ENCODE measurements around the gene IL3.

IL3 gene

DNA sequence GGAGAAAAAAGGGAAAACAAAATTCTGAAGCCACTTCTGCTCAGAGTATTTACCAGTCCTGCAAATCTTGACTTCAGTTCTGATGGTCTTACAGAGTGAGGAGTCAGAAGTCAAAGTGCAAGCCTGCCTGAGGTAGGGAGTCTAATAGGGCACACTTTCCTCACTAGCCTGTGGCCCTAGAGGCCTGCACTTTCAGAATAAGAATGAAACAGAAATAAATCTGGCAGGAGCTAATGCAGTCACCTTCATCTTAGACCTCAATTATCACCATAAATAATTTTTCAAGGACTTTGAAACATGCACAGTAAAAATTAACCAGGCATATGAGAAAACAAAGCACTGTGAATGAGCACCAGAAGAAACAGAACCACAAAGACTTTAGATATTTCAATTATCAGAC is 28.3 kb upstream of the IL3 start:
- no peak for TF ChIP-seq EZH2phosphoT487 (IDR thresholded peaks at IDR 0.05; ENCODE audit: borderline replicate concordance)
- TF ChIP-seq, protein P1, sequence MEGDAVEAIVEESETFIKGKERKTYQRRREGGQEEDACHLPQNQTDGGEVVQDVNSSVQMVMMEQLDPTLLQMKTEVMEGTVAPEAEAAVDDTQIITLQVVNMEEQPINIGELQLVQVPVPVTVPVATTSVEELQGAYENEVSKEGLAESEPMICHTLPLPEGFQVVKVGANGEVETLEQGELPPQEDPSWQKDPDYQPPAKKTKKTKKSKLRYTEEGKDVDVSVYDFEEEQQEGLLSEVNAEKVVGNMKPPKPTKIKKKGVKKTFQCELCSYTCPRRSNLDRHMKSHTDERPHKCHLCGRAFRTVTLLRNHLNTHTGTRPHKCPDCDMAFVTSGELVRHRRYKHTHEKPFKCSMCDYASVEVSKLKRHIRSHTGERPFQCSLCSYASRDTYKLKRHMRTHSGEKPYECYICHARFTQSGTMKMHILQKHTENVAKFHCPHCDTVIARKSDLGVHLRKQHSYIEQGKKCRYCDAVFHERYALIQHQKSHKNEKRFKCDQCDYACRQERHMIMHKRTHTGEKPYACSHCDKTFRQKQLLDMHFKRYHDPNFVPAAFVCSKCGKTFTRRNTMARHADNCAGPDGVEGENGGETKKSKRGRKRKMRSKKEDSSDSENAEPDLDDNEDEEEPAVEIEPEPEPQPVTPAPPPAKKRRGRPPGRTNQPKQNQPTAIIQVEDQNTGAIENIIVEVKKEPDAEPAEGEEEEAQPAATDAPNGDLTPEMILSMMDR (conservative IDR thresholded peaks at IDR 0.05; ENCODE audit: low read length) = no peak
- Histone ChIP-seq H3K4me2 (ENCODE audit: low read depth, low read length, poor library complexity, severe bottlenecking) (no peak overlapping the region), H3K27me3 (ENCODE audit: insufficient read depth, low read length, poor library complexity, severe bottlenecking) (no peaks in the 10 kb centered on the region), H4K20me1 (ENCODE audit: insufficient read depth, low read length, poor library complexity, severe bottlenecking) (no peaks in the 10 kb centered on the region), H3K79me2 (ENCODE audit: insufficient read depth, low read length) (no peaks in the 10 kb centered on the region), H2AFZ (ENCODE audit: low read length) (no peak overlapping the region), H3K36me3 (ENCODE audit: insufficient read depth, low read length) (no peaks in the 10 kb centered on the region), H3K4me1 (ENCODE audit: insufficient read depth, low read length, poor library complexity, severe bottlenecking) (no peaks in the 10 kb centered on the region), H3K9me2 (replicated peaks; ENCODE audit: low read depth, low read length) (no peaks in the 10 kb centered on the region), H3K9me3 (ENCODE audit: insufficient read depth, low read depth, low read length) (no peaks in the 10 kb centered on the region), H3K9ac (ENCODE audit: low read depth, low read length, poor library complexity, severe bottlenecking) (no peak overlapping the region), H3F3A (ENCODE audit: low read depth) (no peaks in the 10 kb centered on the region), H3K4me3 (ENCODE audit: low read length, poor library complexity, severe bottlenecking) (no peak overlapping the region)

DNA sequence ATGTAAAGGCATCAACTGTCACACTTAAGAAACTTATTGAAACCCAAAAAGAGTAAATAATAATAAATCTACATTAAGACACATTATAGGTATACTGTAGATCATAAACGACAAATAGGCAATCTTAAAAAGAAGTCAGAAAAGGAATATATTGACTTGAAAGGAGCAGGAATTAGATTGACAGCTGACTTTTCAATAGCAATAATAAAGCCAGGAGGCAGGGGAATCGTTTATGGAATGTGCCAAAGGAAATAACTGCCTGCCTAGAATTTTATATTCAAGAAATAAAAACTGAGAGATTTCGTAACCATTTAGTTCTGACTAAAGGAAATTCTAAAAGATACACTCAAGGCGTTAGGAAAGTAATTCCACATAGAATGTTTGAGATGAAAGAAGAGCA is 27.3 kb upstream of the IL3 start:
- H3K4me3 ChIP-seq (ENCODE audit: low read length, poor library complexity, severe bottlenecking) = no peak overlapping the region
- no peak overlapping the region for H2AFZ ChIP-seq (ENCODE audit: low read length)
- no peaks in the 10 kb centered on the region for H3K79me2 ChIP-seq (ENCODE audit: insufficient read depth, low read length)
- H3K9ac ChIP-seq (ENCODE audit: low read depth, low read length, poor library complexity, severe bottlenecking) = no peak overlapping the region
- no peak for TF ChIP-seq EZH2phosphoT487 (IDR thresholded peaks at IDR 0.05; ENCODE audit: borderline replicate concordance)
- TF ChIP-seq, protein P1 (conservative IDR thresholded peaks at IDR 0.05; ENCODE audit: low read length) = no peak
- H4K20me1 ChIP-seq (ENCODE audit: insufficient read depth, low read length, poor library complexity, severe bottlenecking) = no peaks in the 10 kb centered on the region
- H3K4me2 ChIP-seq (ENCODE audit: low read depth, low read length, poor library complexity, severe bottlenecking) = no peak overlapping the region
- no peaks in the 10 kb centered on the region for H3F3A ChIP-seq (ENCODE audit: low read depth)
- no peaks in the 10 kb centered on the region for H3K4me1 ChIP-seq (ENCODE audit: insufficient read depth, low read length, poor library complexity, severe bottlenecking)
- H3K36me3 ChIP-seq (ENCODE audit: insufficient read depth, low read length) = no peaks in the 10 kb centered on the region
- H3K27me3 ChIP-seq (ENCODE audit: insufficient read depth, low read length, poor library complexity, severe bottlenecking) = no peaks in the 10 kb centered on the region
- no peaks in the 10 kb centered on the region for H3K9me3 ChIP-seq (ENCODE audit: insufficient read depth, low read depth, low read length)
- no peaks in the 10 kb centered on the region for H3K9me2 ChIP-seq (replicated peaks; ENCODE audit: low read depth, low read length)

DNA sequence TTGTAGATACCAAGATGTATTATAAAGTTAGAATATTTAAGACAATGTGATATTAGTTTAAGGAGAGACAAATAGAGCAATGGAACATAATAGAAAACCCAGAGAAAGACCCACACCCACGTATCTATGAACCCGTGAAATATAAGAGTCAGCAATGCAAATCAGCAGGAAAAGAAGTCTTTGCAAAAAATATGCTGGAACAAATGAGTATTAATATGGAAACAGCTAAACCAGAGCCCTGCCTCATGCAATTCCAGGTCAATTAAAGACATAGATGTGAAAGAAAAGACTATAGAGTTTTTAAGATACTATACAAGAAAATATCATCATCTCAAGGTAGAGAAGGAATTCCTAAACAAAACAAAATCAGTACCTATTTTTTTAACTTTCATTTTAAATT is 23.1 kb upstream of the IL3 start:
- H3K27me3 ChIP-seq (ENCODE audit: insufficient read depth, low read length, poor library complexity, severe bottlenecking) = no peaks in the 10 kb centered on the region
- H3K9me3 ChIP-seq (ENCODE audit: insufficient read depth, low read depth, low read length) = no peaks in the 10 kb centered on the region
- no peak overlapping the region for H3K9ac ChIP-seq (ENCODE audit: low read depth, low read length, poor library complexity, severe bottlenecking)
- H3K4me2 ChIP-seq (ENCODE audit: low read depth, low read length, poor library complexity, severe bottlenecking) = no peak overlapping the region
- no peaks in the 10 kb centered on the region for H4K20me1 ChIP-seq (ENCODE audit: insufficient read depth, low read length, poor library complexity, severe bottlenecking)
- H3F3A ChIP-seq (ENCODE audit: low read depth) = no peaks in the 10 kb centered on the region
- H3K4me3 ChIP-seq (ENCODE audit: low read length, poor library complexity, severe bottlenecking) = no peak overlapping the region
- no peaks in the 10 kb centered on the region for H3K79me2 ChIP-seq (ENCODE audit: insufficient read depth, low read length)
- TF ChIP-seq, protein P1 (conservative IDR thresholded peaks at IDR 0.05; ENCODE audit: low read length) = no peak
- TF ChIP-seq EZH2phosphoT487 (IDR thresholded peaks at IDR 0.05; ENCODE audit: borderline replicate concordance) = no peak
- no peak overlapping the region for H2AFZ ChIP-seq (ENCODE audit: low read length)
- no peaks in the 10 kb centered on the region for H3K4me1 ChIP-seq (ENCODE audit: insufficient read depth, low read length, poor library complexity, severe bottlenecking)
- H3K9me2 ChIP-seq (replicated peaks; ENCODE audit: low read depth, low read length) = no peaks in the 10 kb centered on the region
- no peaks in the 10 kb centered on the region for H3K36me3 ChIP-seq (ENCODE audit: insufficient read depth, low read length)

Data from Loucy (cell line).